Skeletal muscle tissue (tissue), 4 donors: Measurements from ENCODE around the gene CYP4F8. TPM values are rescaled to one million over a fixed set of nuclear protein-coding genes. Genes with fewer than 3 reads are reported as not detected.

Experiments
- H3K27ac ChIP-seq: one replicate; pipeline ENCODE4 v1.7.0; 2013; ENCODE audit warnings: mild to moderate bottlenecking, low read depth, low read length, inconsistent platforms
- H3K27me3 ChIP-seq, 3 donors: one replicate each; pipeline ENCODE4 v1.7.0; 2013; ENCODE audit warnings: low read length in 3 of 3; ENCODE audit not compliant: control insufficient read depth in 3 of 3, insufficient read depth in 3 of 3
- H3K36me3 ChIP-seq, 3 donors: one replicate each; pipeline ENCODE4 v1.7.0; 2013; ENCODE audit warnings: low read length in 3 of 3; ENCODE audit not compliant: control insufficient read depth in 3 of 3, insufficient read depth in 3 of 3
- H3K4me1 ChIP-seq, 3 donors: one replicate each; pipeline ENCODE4 v1.7.0; 2013; ENCODE audit warnings: low read length in 3 of 3, mild to moderate bottlenecking in 3 of 3; ENCODE audit not compliant: control insufficient read depth in 3 of 3, insufficient read depth in 3 of 3
- H3K4me3 ChIP-seq, 3 donors: one replicate each; pipeline ENCODE4 v1.7.0; 2013; ENCODE audit warnings: low read length in 3 of 3
- H3K9ac ChIP-seq, 3 donors: one replicate each; pipeline ENCODE4 v1.7.0; 2013; ENCODE audit warnings: low read length in 3 of 3, mild to moderate bottlenecking in 3 of 3, moderate library complexity in 2 of 3, low read depth in 1 of 3
- H3K9me3 ChIP-seq, 3 donors: one replicate each; pipeline ENCODE4 v1.7.0; 2013; ENCODE audit warnings: low read length in 3 of 3; ENCODE audit not compliant: control insufficient read depth in 3 of 3
- total RNA-seq: library from RNA; depleted of rRNA; stranded (reverse); fragments of >200 nt; gene quantifications from one replicate; pipeline ENCODE4 v1.2.3, GENCODE V29; 2014
- donor health status: Osteomylitis.

Gene CYP4F8
- total RNA-seq, 1 donor from 2014 or later = not detected

GRCh38 chr19:15615526-15615925 is 508 bp downstream of the CYP4F8 start:
- Histone ChIP-seq H3K9ac (no peak overlapping the region), H3K9me3 (no peaks in the 10 kb centered on the region), H3K27me3 (peaks cover 7 to 23% (median 18%) of the 10 kb centered on the region in 3 donors), H3K4me3 (no peak overlapping the region), H3K36me3 (no peaks in the 10 kb centered on the region), H3K27ac (no peak overlapping the region), H3K4me1 (no peaks in the 10 kb centered on the region)

GRCh38 chr19:15616183-15616582 is 1.2 kb downstream of the CYP4F8 start:
- H3K27me3 ChIP-seq = peaks cover 7 to 23% (median 18%) of the 10 kb centered on the region in 3 donors

GRCh38 chr19:15616627-15617270 is 1.7 kb downstream of the CYP4F8 start:
- Histone ChIP-seq H3K9ac (no peak overlapping the region), H3K4me1 (no peaks in the 10 kb centered on the region), H3K27ac (no peak overlapping the region), H3K27me3 (peaks cover 7 to 23% (median 18%) of the 10 kb centered on the region in 3 donors), H3K4me3 (no peak overlapping the region), H3K36me3 (no peaks in the 10 kb centered on the region), H3K9me3 (no peaks in the 10 kb centered on the region)

More at GRCh38 chr19:15616183-15616582, 1.2 kb downstream of the CYP4F8 start:
- no peak overlapping the region for H3K9ac ChIP-seq
- no peaks in the 10 kb centered on the region for H3K4me1 ChIP-seq
- H3K27ac ChIP-seq = no peak overlapping the region
- H3K36me3 ChIP-seq = no peaks in the 10 kb centered on the region
- no peaks in the 10 kb centered on the region for H3K9me3 ChIP-seq
- no peak overlapping the region for H3K4me3 ChIP-seq

- Histone ChIP-seq H3K36me3 (no peaks in the 10 kb centered on the region), H3K9me3 (no peaks in the 10 kb centered on the region), H3K4me1 (no peaks in the 10 kb centered on the region), H3K27me3 (peaks cover 9 to 20% (median 18%) of the 10 kb centered on the region in 3 donors), H3K27ac (no peak overlapping the region), H3K9ac (no peak overlapping the region), H3K4me3 (no peak overlapping the region)
Observed at GRCh38 chr19:15618321-15618720, 3.3 kb downstream of the CYP4F8 start.

GRCh38 chr19:15621801-15622200 is 6.8 kb downstream of the CYP4F8 start:
- no peak overlapping the region for H3K27ac ChIP-seq
- no peaks in the 10 kb centered on the region for H3K36me3 ChIP-seq
- H3K4me1 ChIP-seq = no peaks in the 10 kb centered on the region
- no peaks in the 10 kb centered on the region for H3K9me3 ChIP-seq
- no peak overlapping the region for H3K4me3 ChIP-seq
- peaks cover 9 to 17% (median 13%) of the 10 kb centered on the region in 3 donors for H3K27me3 ChIP-seq
- no peak overlapping the region for H3K9ac ChIP-seq

GRCh38 chr19:15622991-15623390 is 8.0 kb downstream of the CYP4F8 start:
- H3K27me3 ChIP-seq = peaks cover 4 to 7% (median 6%) of the 10 kb centered on the region in 3 donors
- H3K27ac ChIP-seq = no peak overlapping the region
- H3K4me1 ChIP-seq = no peaks in the 10 kb centered on the region
- no peak overlapping the region for H3K9ac ChIP-seq
- H3K4me3 ChIP-seq = no peak overlapping the region
- H3K9me3 ChIP-seq = peaks cover 0 to 2% (median 0%) of the 10 kb centered on the region in 3 donors
- H3K36me3 ChIP-seq = no peaks in the 10 kb centered on the region

- H3K36me3 ChIP-seq = no peaks in the 10 kb centered on the region
- peaks cover 3 to 12% (median 5%) of the 10 kb centered on the region in 3 donors for H3K27me3 ChIP-seq
- H3K4me3 ChIP-seq = no peak overlapping the region
- H3K4me1 ChIP-seq = no peaks in the 10 kb centered on the region
- no peak overlapping the region for H3K27ac ChIP-seq
- H3K9ac ChIP-seq = no peak overlapping the region
- peaks cover 0 to 2% (median 0%) of the 10 kb centered on the region in 3 donors for H3K9me3 ChIP-seq
Observed at GRCh38 chr19:15623711-15624318, 8.8 kb downstream of the CYP4F8 start.

- Histone ChIP-seq H3K36me3 (no peaks in the 10 kb centered on the region), H3K4me1 (no peaks in the 10 kb centered on the region), H3K27ac (no peak overlapping the region), H3K4me3 (no peak overlapping the region), H3K9me3 (peaks cover 0 to 2% (median 0%) of the 10 kb centered on the region in 3 donors), H3K9ac (no peak overlapping the region), H3K27me3 (peaks cover 8 to 12% (median 9%) of the 10 kb centered on the region in 3 donors)
Observed at GRCh38 chr19:15628236-15629002, 13.4 kb downstream of the CYP4F8 start.

- no peak overlapping the region for H3K4me3 ChIP-seq
- no peak overlapping the region for H3K9ac ChIP-seq
- H3K36me3 ChIP-seq = no peaks in the 10 kb centered on the region
- no peak overlapping the region for H3K27ac ChIP-seq
- peaks cover 0 to 2% (median 0%) of the 10 kb centered on the region in 3 donors for H3K9me3 ChIP-seq
- H3K27me3 ChIP-seq = peaks cover 8 to 12% (median 9%) of the 10 kb centered on the region in 3 donors
- H3K4me1 ChIP-seq = no peaks in the 10 kb centered on the region
Observed at GRCh38 chr19:15629003-15629880, 14.2 kb downstream of the CYP4F8 start.
